Thyroid gland (tissue), 4 donors: ENCODE measurements around the gene PTGR3.

Experiments
- POLR2A ChIP-seq, 2 donors: fragments of 450-650 bp; IDR thresholded peaks; one replicate each; pipeline ENCODE4 v1.6.1; 2017; ENCODE audit warnings: antibody characterized with exemption in 2 of 2, mild to moderate bottlenecking in 2 of 2, moderate library complexity in 1 of 2
- TF ChIP-seq, protein P1 (sequence below), 6 experiments: fragments of 200-600 bp in 3 of 6; fragments of 450-650 bp in 3 of 6; sonication (generic) in 3 of 6; IDR thresholded peaks; one replicate each; pipeline ENCODE4 v1.5.1; 2016 to 2019; ENCODE audit warnings: antibody characterized with exemption in 6 of 6, mild to moderate bottlenecking in 2 of 6, inconsistent platforms in 1 of 6, moderate library complexity in 1 of 6

DNA sequence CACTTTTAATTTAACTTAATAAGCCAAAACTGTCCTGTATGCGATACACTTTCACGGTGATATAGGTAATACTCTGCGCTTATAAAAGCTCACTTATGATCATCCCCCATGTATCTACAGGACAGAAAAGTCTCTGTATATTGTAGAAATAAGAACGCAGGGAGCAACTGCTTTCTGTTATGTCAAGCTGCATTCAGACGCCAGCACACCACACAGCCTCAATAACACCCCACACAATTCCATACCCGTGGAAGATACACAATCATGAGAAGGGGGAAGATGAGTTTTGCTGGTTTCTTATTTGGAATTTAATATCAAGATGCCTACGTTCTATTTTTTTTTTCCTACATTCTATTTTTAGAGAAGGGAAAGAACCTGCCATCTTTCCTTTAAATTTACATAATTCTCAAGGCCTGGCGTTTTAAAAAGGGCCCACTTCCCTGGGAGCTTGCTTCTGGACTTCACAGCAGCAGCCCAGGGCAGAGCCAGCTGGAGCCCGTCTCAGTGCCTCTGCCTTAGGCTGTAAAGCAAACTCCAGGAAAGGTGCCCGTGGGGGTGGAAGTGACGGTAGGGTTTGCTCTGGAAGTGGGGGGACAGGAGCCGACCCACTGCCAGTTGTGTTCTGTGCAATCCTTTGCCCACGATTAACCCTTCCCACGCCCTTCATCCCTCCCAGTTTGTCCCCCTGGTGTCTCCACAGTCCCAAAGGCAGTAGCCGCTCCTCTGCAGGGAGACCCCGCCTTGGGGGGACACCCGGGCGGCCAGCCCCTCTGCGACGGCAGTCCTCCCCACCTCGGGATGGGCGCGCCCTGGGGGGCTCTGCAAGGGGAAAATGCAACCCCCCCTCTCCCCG is 5.3 kb downstream of the PTGR3 start:
- TF ChIP-seq POLR2A (IDR thresholded peaks at IDR 0.05), result no peak
- TF ChIP-seq, protein P1, sequence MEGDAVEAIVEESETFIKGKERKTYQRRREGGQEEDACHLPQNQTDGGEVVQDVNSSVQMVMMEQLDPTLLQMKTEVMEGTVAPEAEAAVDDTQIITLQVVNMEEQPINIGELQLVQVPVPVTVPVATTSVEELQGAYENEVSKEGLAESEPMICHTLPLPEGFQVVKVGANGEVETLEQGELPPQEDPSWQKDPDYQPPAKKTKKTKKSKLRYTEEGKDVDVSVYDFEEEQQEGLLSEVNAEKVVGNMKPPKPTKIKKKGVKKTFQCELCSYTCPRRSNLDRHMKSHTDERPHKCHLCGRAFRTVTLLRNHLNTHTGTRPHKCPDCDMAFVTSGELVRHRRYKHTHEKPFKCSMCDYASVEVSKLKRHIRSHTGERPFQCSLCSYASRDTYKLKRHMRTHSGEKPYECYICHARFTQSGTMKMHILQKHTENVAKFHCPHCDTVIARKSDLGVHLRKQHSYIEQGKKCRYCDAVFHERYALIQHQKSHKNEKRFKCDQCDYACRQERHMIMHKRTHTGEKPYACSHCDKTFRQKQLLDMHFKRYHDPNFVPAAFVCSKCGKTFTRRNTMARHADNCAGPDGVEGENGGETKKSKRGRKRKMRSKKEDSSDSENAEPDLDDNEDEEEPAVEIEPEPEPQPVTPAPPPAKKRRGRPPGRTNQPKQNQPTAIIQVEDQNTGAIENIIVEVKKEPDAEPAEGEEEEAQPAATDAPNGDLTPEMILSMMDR (IDR thresholded peaks at IDR 0.05), result no peak
